ENCODE results near the gene VSIG2.

DNA sequence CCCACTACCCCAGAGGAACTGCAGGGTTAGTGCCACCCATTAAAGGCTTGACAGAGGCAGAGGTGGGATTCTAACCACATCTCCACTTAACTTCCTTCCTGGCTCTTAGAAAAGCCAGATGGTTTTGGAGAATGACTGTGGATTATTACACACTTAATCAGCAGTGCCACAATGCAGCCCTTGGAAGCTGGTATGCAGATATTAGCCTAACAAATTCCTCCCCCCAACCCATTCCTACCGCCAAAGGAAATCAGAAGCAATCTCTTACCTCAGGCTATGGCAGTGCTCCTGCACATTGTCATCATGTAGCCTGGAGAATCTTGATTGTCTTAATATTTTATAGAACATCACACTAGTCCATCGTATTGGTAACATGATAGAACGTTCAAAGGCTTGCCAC lies 35.5 kb downstream of the VSIG2 start:
- TF ChIP-seq, protein P1, sequence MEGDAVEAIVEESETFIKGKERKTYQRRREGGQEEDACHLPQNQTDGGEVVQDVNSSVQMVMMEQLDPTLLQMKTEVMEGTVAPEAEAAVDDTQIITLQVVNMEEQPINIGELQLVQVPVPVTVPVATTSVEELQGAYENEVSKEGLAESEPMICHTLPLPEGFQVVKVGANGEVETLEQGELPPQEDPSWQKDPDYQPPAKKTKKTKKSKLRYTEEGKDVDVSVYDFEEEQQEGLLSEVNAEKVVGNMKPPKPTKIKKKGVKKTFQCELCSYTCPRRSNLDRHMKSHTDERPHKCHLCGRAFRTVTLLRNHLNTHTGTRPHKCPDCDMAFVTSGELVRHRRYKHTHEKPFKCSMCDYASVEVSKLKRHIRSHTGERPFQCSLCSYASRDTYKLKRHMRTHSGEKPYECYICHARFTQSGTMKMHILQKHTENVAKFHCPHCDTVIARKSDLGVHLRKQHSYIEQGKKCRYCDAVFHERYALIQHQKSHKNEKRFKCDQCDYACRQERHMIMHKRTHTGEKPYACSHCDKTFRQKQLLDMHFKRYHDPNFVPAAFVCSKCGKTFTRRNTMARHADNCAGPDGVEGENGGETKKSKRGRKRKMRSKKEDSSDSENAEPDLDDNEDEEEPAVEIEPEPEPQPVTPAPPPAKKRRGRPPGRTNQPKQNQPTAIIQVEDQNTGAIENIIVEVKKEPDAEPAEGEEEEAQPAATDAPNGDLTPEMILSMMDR (IDR thresholded peaks at IDR 0.05): no peak
- TF ChIP-seq EP300 (IDR thresholded peaks at IDR 0.05): no peak
